WTC11 (cell line): Measurements from ENCODE around the gene EFCAB8. TPM values are rescaled to one million over a fixed set of nuclear protein-coding genes. Genes with fewer than 3 reads are reported as not detected.

Source experiments
- ATAC-seq: fragments of 200-7000 bp; cut with Tn5 transposase; 2 replicates; pipeline ENCODE4 v1.10.0; 2021; ENCODE audit warnings: mild to moderate bottlenecking, moderate library complexity
- CTCF ChIA-PET: fragments of 300-600 bp; sonication (Branson Sonifier 250); formaldehyde crosslinking; loops from one replicate; lab custom pipeline; 2021; ENCODE audit warnings: antibody characterized with exemption; lab: Charles Lee
- POLR2A ChIA-PET: fragments of 350-600 bp; sonication (Branson Sonifier 250); formaldehyde crosslinking; loops from one replicate; lab custom pipeline; 2021; ENCODE audit warnings: antibody characterized with exemption; lab: Charles Lee
- DNase-seq: peaks from one replicate; pipeline ENCODE4 v3.0.0; 2021; ENCODE audit warnings: low spot score
- H3K27ac Mint-ChIP-seq: 2 replicates; pipeline ENCODE4 v1.8.0; 2021; ENCODE audit warnings: mixed read lengths
- H3K27me3 Mint-ChIP-seq: 2 replicates; pipeline ENCODE4 v1.8.0; 2021; ENCODE audit warnings: low read depth, mild to moderate bottlenecking, moderate library complexity, mixed read lengths
- H3K36me3 Mint-ChIP-seq: 2 replicates; pipeline ENCODE4 v1.8.0; 2021; ENCODE audit warnings: mixed read lengths
- H3K4me1 Mint-ChIP-seq: 2 replicates; pipeline ENCODE4 v1.8.0; 2022; ENCODE audit warnings: mixed read lengths
- H3K4me3 Mint-ChIP-seq: 2 replicates; pipeline ENCODE4 v1.8.0; 2021; ENCODE audit warnings: mild to moderate bottlenecking, moderate library complexity, mixed read lengths
- H3K9me3 Mint-ChIP-seq: 2 replicates; pipeline ENCODE4 v1.8.0; 2021; ENCODE audit warnings: mixed read lengths
- CREM ChIP-seq: sonication (generic); formaldehyde crosslinking; IDR thresholded peaks from 2 replicates; pipeline ENCODE4 v1.8.1; 2022; ENCODE audit warnings: mild to moderate bottlenecking, missing genetic modification reagents, moderate library complexity
- GABPB1 ChIP-seq: sonication (generic); formaldehyde crosslinking; IDR thresholded peaks from 2 replicates; pipeline ENCODE4 v1.8.1; 2023; ENCODE audit warnings: mild to moderate bottlenecking, missing genetic modification reagents
- GTF2I ChIP-seq: fragments of 250-450 bp; sonication (Bioruptor Pico); conservative IDR thresholded peaks from 2 replicates; pipeline ENCODE4 v1.4.0; 2021; ENCODE audit warnings: mild to moderate bottlenecking
- JUN ChIP-seq: sonication (generic); formaldehyde crosslinking; IDR thresholded peaks from 2 replicates; pipeline ENCODE4 v1.8.0; 2023; ENCODE audit warnings: mild to moderate bottlenecking, missing genetic modification reagents
- NFYB ChIP-seq: sonication (generic); formaldehyde crosslinking; conservative IDR thresholded peaks from 2 replicates; pipeline ENCODE4 v1.8.0; 2022; ENCODE audit warnings: low read depth, missing genetic modification reagents
- NR1H2 ChIP-seq: sonication (generic); formaldehyde crosslinking; IDR thresholded peaks from 2 replicates; pipeline ENCODE4 v1.9.0; 2021; ENCODE audit warnings: mild to moderate bottlenecking, moderate library complexity, missing genetic modification reagents
- NR2C2 ChIP-seq: sonication (generic); formaldehyde crosslinking; IDR thresholded peaks from 2 replicates; pipeline ENCODE4 v1.8.0; 2022; ENCODE audit warnings: mild to moderate bottlenecking, missing genetic modification reagents
- PRRX2 ChIP-seq: fragments of 250-450 bp; sonication (Bioruptor Pico); IDR thresholded peaks from 2 replicates; pipeline ENCODE4 v1.8.0; 2021; ENCODE audit warnings: mild to moderate bottlenecking
- RORB ChIP-seq: fragments of 250-450 bp; sonication (Bioruptor Pico); IDR thresholded peaks from 2 replicates; pipeline ENCODE4 v1.9.0; 2021; ENCODE audit warnings: mild to moderate bottlenecking
- SP1 ChIP-seq: sonication (generic); formaldehyde crosslinking; conservative IDR thresholded peaks from 2 replicates; pipeline ENCODE4 v1.8.1; 2022; ENCODE audit warnings: missing genetic modification reagents
- total RNA-seq: library from RNA; stranded (reverse); gene quantifications from 3 replicates; pipeline ENCODE4 v1.2.3, GENCODE V29; 2021
- TF ChIP-seq, protein P1 (sequence below): sonication (generic); formaldehyde crosslinking; IDR thresholded peaks from 2 replicates; pipeline ENCODE4 v1.8.1; 2023; ENCODE audit warnings: mild to moderate bottlenecking, missing genetic modification reagents
- TF ChIP-seq, protein P2 (sequence below): fragments of 250-450 bp; sonication (Bioruptor Pico); IDR thresholded peaks from 2 replicates; pipeline ENCODE4 v1.9.0; 2021; ENCODE audit warnings: moderate library complexity, mild to moderate bottlenecking, inconsistent platforms, borderline replicate concordance
- TF ChIP-seq, protein P3 (sequence below): sonication (generic); formaldehyde crosslinking; IDR thresholded peaks from 2 replicates; pipeline ENCODE4 v1.8.1; 2023; ENCODE audit warnings: mild to moderate bottlenecking, missing genetic modification reagents
- TF ChIP-seq, protein P4 (sequence below): fragments of 250-450 bp; sonication (Bioruptor Pico); IDR thresholded peaks from 2 replicates; pipeline ENCODE4 v1.9.0; 2021; ENCODE audit warnings: mild to moderate bottlenecking

Gene EFCAB8
- total RNA-seq, 1 experiment from 2014 or later = 0.17 TPM

DNA sequence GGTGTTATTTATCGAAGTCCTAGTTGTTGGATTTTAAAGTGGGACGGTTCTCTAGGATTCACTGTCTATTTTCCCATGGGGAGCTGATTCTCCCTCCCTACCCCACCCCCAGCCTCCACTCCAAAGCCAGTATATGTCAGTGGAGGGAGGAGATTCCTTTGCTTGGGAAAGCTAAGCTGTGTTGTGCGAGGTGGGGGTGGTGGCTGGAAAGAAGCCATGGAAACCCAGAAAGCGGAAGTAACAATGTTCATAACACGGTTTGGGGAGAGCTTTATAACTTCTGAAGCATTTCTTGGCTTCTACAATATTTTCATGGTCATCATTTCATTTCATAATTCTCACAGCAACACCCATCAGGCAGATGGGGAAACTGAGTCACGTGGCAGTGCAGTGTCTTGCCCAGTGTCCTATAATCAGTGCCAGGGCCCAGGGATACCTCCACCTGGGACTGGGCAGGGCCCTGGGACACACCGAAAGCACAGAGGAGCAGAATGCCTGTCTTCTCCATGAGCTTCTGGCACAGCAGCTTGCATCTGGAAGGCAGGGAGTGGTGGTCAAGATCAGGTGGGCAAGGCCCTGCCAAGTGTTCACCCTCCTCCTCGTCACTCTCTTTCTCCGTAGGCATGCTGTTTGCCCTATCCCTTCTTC lies 141.0 kb downstream of the EFCAB8 start (continued):
- TF ChIP-seq JUN = no peak

DNA sequence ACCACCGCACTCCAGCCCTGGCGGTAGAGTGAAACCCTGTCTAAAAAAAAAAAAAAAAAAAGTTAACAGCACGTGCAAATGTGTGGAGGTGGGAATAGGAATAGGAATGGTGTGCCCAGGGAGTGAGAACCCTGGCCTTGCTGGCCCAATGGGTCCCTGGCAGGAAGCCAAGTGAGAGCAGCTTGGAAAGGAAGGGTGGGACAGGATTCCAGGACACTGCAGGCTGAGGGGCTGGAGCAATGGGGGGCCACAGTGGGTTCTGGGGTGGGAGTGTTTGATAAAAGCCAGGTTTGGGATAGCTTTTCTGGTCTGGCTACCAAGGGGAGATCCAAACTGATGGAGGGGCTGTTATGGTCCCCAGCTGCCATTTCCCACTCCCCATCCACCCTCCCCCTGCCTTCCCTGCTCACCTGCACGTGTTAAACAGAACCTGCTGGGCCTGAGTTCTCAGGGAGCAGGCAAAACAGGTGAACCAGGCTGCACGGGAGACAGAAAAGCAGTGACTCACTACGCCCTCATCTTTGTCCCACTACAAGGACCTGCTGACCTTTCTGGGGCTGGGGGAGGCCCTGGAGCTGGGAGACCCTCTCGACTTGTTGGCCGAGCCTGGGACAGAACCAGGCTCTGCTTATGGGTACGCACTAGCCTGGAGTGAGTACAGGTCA lies 142.2 kb downstream of the EFCAB8 start:
- Mint-ChIP-seq H3K4me3 (no peak overlapping the region), H3K27ac (no peak overlapping the region), H3K9me3 (peaks cover 6% of the 10 kb centered on the region), H3K36me3 (no peaks in the 10 kb centered on the region; the same call in 1 of the 2 replicates), H3K4me1 (no peaks in the 10 kb centered on the region), H3K27me3 (no peaks in the 10 kb centered on the region)
- DNase-seq = no peak
- POLR2A ChIA-PET = no interaction called here
- no peak for TF ChIP-seq NFYB
- TF ChIP-seq GABPB1 (CRISPR knock-in tag) = no peak
- TF ChIP-seq, protein P1, sequence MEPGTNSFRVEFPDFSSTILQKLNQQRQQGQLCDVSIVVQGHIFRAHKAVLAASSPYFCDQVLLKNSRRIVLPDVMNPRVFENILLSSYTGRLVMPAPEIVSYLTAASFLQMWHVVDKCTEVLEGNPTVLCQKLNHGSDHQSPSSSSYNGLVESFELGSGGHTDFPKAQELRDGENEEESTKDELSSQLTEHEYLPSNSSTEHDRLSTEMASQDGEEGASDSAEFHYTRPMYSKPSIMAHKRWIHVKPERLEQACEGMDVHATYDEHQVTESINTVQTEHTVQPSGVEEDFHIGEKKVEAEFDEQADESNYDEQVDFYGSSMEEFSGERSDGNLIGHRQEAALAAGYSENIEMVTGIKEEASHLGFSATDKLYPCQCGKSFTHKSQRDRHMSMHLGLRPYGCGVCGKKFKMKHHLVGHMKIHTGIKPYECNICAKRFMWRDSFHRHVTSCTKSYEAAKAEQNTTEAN (CRISPR knock-in tag) = no peak
- no peak for TF ChIP-seq PRRX2 (CRISPR knock-in tag)
- no peak for TF ChIP-seq NR1H2 (CRISPR knock-in tag)
- TF ChIP-seq, protein P2, sequence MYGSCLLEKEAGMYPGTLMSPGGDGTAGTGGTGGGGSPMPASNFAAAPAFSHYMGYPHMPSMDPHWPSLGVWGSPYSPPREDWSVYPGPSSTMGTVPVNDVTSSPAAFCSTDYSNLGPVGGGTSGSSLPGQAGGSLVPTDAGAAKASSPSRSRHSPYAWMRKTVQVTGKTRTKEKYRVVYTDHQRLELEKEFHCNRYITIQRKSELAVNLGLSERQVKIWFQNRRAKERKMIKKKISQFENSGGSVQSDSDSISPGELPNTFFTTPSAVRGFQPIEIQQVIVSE = no peak
- TF ChIP-seq GTF2I (CRISPR knock-in tag) = no peak
- no peak for TF ChIP-seq RORB
- no peak for TF ChIP-seq SP1 (CRISPR knock-in tag)
- TF ChIP-seq, protein P3, sequence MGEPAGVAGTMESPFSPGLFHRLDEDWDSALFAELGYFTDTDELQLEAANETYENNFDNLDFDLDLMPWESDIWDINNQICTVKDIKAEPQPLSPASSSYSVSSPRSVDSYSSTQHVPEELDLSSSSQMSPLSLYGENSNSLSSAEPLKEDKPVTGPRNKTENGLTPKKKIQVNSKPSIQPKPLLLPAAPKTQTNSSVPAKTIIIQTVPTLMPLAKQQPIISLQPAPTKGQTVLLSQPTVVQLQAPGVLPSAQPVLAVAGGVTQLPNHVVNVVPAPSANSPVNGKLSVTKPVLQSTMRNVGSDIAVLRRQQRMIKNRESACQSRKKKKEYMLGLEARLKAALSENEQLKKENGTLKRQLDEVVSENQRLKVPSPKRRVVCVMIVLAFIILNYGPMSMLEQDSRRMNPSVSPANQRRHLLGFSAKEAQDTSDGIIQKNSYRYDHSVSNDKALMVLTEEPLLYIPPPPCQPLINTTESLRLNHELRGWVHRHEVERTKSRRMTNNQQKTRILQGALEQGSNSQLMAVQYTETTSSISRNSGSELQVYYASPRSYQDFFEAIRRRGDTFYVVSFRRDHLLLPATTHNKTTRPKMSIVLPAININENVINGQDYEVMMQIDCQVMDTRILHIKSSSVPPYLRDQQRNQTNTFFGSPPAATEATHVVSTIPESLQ (CRISPR knock-in tag) = no peak
- TF ChIP-seq, protein P4, sequence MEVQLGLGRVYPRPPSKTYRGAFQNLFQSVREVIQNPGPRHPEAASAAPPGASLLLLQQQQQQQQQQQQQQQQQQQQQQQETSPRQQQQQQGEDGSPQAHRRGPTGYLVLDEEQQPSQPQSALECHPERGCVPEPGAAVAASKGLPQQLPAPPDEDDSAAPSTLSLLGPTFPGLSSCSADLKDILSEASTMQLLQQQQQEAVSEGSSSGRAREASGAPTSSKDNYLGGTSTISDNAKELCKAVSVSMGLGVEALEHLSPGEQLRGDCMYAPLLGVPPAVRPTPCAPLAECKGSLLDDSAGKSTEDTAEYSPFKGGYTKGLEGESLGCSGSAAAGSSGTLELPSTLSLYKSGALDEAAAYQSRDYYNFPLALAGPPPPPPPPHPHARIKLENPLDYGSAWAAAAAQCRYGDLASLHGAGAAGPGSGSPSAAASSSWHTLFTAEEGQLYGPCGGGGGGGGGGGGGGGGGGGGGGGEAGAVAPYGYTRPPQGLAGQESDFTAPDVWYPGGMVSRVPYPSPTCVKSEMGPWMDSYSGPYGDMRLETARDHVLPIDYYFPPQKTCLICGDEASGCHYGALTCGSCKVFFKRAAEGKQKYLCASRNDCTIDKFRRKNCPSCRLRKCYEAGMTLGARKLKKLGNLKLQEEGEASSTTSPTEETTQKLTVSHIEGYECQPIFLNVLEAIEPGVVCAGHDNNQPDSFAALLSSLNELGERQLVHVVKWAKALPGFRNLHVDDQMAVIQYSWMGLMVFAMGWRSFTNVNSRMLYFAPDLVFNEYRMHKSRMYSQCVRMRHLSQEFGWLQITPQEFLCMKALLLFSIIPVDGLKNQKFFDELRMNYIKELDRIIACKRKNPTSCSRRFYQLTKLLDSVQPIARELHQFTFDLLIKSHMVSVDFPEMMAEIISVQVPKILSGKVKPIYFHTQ = no peak
- TF ChIP-seq CREM = no peak
- TF ChIP-seq NR2C2 (CRISPR knock-in tag) = no peak
- ATAC-seq = no peak
- CTCF ChIA-PET = no interaction called here

DNA sequence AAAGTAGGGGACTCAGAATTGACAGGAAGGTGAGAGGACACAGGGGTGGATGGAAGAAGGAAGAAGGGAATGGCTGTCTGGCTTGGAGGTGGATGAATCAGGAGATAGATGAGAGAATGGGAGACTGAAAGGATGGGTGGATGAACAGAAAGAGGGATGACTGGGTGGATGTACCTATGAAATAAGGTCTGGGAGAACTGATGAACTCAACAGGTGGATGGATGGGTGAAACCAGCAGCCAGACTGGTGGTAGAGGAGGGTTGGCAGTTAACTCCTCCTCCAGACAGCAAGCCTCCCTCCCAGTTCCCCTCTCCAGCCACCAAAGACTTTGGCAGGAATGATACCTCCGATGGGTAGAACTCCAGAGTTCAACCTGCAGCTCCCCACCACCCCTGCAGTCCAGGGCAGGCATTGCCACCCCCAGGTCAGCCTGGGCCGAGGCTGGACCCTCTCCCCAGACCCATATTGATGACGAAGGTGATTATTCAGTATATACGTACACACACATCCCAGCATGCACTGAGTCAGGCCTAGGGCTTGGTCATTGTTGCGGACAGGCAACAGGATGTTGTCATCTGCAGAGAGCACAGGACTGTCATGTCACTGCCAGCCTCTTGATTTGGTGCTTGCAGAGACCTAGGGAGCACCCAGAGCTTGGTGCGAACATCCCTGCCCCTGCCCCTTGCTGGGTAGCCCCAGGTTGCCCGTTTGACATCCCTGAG lies 143.5 kb downstream of the EFCAB8 start:
- H3K4me1 Mint-ChIP-seq = no peaks in the 10 kb centered on the region
- no peaks in the 10 kb centered on the region; the same call in 1 of the 2 replicates for H3K36me3 Mint-ChIP-seq
- POLR2A ChIA-PET = no interaction called here
- no peaks in the 10 kb centered on the region for H3K27me3 Mint-ChIP-seq
- TF ChIP-seq, protein P1 (CRISPR knock-in tag) = no peak
- TF ChIP-seq GABPB1 (CRISPR knock-in tag) = 0 out of 2 replicates have a peak, but pooled peaks have one; percentile 10
- TF ChIP-seq, all 79 proteins: peak for 1
- Mint-ChIP-seq H3K9me3 (peaks cover 6% of the 10 kb centered on the region), H3K4me3 (no peak overlapping the region), H3K27ac (no peak overlapping the region)
- ATAC-seq (no peak; the same call in 1 of the 2 replicates), DNase-seq (no peak)
- CTCF ChIA-PET = interaction anchor here (1.5 kb wide), 1 partner anchor 15 kb away, joined by 3 read pairs; no protein-coding TSS in a partner anchor
